ENCODE results near the gene LIMK2.
A peak's percentile ranks its signal among the peaks of the same experiment; 100 is the strongest.

The LIMK2 gene

DNA sequence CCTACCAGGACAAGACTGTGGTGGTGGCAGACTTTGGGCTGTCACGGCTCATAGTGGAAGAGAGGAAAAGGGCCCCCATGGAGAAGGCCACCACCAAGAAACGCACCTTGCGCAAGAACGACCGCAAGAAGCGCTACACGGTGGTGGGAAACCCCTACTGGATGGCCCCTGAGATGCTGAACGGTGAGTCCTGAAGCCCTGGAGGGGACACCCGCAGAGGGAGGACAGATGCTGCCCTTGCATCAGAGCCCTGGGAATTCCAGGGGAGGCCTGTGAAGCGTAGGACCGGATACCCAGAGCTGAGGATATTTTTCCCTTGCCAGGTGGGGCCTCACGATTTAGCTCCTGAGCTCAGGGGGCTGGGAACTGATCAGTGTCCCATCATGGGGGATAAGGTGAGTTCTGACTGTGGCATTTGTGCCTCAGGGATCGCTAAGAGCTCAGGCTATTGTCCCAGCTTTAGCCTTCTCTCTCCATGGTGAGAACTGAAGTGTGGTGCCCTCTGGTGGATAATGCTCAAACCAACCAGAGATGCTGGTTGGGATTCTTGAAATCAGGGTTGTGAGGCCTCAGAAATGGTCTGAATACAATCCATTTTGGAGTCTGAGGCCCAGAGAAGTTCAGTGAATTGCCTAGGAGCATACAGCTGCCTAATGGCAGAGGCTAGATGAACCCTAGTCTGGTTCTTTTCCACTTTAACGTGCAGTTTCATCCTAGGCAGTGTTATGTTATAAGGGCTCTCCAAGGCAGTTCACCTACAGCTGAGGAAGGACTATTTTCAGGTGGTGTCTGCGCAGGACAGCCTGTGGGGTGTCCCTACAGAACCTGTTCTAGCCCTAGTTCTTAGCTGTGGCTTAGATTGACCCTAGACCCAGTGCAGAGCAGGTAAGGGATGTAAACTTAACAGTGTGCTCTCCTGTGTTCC lies 60.7 kb downstream of the LIMK2 start:
- DNase-seq (ENCODE audit: low read depth) = no peak
- no peak overlapping the region for H3K4me3 ChIP-seq (ENCODE audit: low read length)
- TF ChIP-seq CTCF (conservative IDR thresholded peaks at IDR 0.05; ENCODE audit: low read depth, low read length) = peak; percentile 75

DNA sequence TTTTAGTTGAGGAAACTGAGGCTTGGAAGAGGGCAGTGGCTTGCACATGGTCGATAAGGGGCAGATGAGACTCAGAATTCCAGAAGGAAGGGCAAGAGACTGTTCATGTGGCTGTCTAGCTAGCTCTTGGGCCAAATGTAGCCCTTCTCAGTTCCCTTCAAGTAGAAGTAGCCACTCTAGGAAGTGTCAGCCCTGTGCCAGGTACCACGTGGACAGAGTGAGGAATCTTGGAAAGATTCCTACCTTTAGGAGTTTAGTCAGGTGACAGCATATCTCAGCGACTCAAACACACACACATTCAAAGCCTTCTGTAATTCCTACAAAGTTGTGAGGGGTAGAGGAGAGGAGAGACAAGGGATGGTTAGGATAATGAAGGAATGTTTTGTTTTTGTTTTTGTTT lies 61.9 kb downstream of the LIMK2 start:
- no peak for TF ChIP-seq CTCF (conservative IDR thresholded peaks at IDR 0.05; ENCODE audit: low read depth, low read length)
- DNase-seq (ENCODE audit: low read depth) = no peak
- no peak overlapping the region for H3K4me3 ChIP-seq (ENCODE audit: low read length)

DNA sequence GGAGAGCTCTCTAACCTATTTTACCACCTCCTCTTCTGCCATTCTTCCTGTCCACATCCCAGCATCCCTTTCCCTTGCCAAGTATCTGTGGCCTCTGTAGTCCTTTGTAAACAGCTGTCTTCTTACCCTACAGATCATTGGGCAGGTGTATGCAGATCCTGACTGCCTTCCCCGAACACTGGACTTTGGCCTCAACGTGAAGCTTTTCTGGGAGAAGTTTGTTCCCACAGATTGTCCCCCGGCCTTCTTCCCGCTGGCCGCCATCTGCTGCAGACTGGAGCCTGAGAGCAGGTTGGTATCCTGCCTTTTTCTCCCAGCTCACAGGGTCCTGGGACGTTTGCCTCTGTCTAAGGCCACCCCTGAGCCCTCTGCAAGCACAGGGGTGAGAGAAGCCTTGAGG lies 62.9 kb downstream of the LIMK2 start:
- no peak for TF ChIP-seq CTCF (conservative IDR thresholded peaks at IDR 0.05; ENCODE audit: low read depth, low read length)
- H3K4me3 ChIP-seq (ENCODE audit: low read length) = no peak overlapping the region
- no peak for DNase-seq (ENCODE audit: low read depth)

DNA sequence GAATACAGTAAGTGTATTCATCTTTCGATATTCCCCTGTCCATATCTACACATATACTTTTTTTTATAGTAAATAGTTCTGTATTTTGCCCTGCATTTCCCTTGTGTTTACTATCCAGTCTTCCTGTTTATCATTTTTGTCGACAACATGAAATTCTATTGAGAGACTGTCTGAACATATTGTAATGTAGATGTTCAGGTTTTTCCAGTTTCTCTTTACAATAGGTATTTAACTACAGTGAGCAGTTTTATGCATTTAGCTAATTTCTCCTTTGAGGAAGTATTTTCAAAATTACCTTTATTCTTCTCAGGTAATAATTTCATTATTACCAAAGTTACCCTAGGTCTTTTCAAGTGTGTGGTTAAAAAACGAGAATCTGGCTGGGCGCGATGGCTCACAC lies 63.5 kb downstream of the LIMK2 start:
- H3K4me3 ChIP-seq (ENCODE audit: low read length) = no peak overlapping the region
- no peak for DNase-seq (ENCODE audit: low read depth)
- TF ChIP-seq CTCF (conservative IDR thresholded peaks at IDR 0.05; ENCODE audit: low read depth, low read length) = no peak

- no peak for TF ChIP-seq CTCF (conservative IDR thresholded peaks at IDR 0.05; ENCODE audit: low read depth, low read length)
- H3K4me3 ChIP-seq (ENCODE audit: low read length) = no peak overlapping the region
- no peak for DNase-seq (ENCODE audit: low read depth)
These were observed 64.5 kb downstream of the LIMK2 start for GRCh38 chr22:31276426-31277167.

GRCh38 chr22:31277741-31278140 lies 65.6 kb downstream of the LIMK2 start:
- TF ChIP-seq CTCF (conservative IDR thresholded peaks at IDR 0.05; ENCODE audit: low read depth, low read length) = no peak
- no peak for DNase-seq (ENCODE audit: low read depth)
- no peak overlapping the region for H3K4me3 ChIP-seq (ENCODE audit: low read length)
